Ovary (tissue), 3 donors: ENCODE data around the gene MEF2B.
"Not testable (repeated sequence)": the region's sequence is repeated elsewhere in the genome, so short reads cannot be mapped to it uniquely, and the experiment has no call there.

ENCODE experiments used
- EP300 ChIP-seq: sonication (generic); formaldehyde crosslinking; IDR thresholded peaks from one replicate; pipeline ENCODE4 v1.6.1; 2017; ENCODE audit warnings: antibody characterized with exemption
- POLR2A ChIP-seq: fragments of 450-650 bp; IDR thresholded peaks from one replicate; pipeline ENCODE4 v1.6.1; 2017; ENCODE audit warnings: antibody characterized with exemption, mild to moderate bottlenecking, moderate library complexity
- TF ChIP-seq, protein P1 (sequence below), 3 donors: fragments of 450-650 bp in 2 of 3; fragments of 200-600 bp in 1 of 3; IDR thresholded peaks; one replicate each; pipeline versions ENCODE4 v1.5.1 to v1.8.0; 2016 to 2022; ENCODE audit warnings: antibody characterized with exemption in 3 of 3, mild to moderate bottlenecking in 1 of 3
- donor health status: DM: no; HTN: no; CAD: no.

DNA sequence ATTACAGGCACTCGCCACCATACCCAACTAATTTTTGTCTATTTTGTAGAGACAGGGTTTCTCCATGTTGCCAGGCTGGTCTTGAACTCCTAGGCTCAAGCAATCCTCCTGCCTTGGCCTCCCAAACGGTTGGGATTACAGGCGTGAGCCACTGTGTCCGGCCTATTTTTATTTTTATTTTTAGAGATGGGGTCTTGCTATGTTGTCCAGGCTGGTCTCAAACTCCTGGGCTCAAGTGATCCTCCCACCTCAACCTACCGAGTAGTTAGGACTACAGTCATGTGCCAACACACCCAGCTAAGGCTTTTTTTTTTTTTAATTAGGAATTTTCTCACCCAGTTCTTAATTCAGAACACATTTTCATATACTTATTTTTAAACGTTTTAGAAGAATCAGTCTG is 34.4 kb downstream of the MEF2B start:
- TF ChIP-seq, protein P1, sequence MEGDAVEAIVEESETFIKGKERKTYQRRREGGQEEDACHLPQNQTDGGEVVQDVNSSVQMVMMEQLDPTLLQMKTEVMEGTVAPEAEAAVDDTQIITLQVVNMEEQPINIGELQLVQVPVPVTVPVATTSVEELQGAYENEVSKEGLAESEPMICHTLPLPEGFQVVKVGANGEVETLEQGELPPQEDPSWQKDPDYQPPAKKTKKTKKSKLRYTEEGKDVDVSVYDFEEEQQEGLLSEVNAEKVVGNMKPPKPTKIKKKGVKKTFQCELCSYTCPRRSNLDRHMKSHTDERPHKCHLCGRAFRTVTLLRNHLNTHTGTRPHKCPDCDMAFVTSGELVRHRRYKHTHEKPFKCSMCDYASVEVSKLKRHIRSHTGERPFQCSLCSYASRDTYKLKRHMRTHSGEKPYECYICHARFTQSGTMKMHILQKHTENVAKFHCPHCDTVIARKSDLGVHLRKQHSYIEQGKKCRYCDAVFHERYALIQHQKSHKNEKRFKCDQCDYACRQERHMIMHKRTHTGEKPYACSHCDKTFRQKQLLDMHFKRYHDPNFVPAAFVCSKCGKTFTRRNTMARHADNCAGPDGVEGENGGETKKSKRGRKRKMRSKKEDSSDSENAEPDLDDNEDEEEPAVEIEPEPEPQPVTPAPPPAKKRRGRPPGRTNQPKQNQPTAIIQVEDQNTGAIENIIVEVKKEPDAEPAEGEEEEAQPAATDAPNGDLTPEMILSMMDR (IDR thresholded peaks at IDR 0.05), result not testable (repeated sequence)
- not testable (repeated sequence) for TF ChIP-seq POLR2A, EP300
